ENCODE results near the gene HCAR3. TPM values are rescaled to one million over a fixed set of nuclear protein-coding genes. Genes with fewer than 3 reads are reported as not detected.

The HCAR3 gene
- total and polyA plus RNA-seq, 2 of the 8 experiments (the other 6 are each of a cell fraction or from before 2014, with no cell fraction given) = not detected

- Histone ChIP-seq H3K27ac (ENCODE audit: low read depth, low read length) (peak overlapping the region; percentile 83), H4K8ac (ENCODE audit: extremely low read depth, insufficient read depth, low read length) (peak overlapping the region; percentile 7; the same call in 1 of the 2 replicates), H3K79me1 (ENCODE audit: low read depth, low read length) (peaks cover 2% of the 10 kb centered on the region; the same call in 1 of the 2 replicates), H2AK5ac (ENCODE audit: low read depth, low read length) (peak overlapping the region; percentile 99), H3K79me2 (ENCODE audit: control insufficient read depth in 1 of 2, insufficient read depth in 2 of 2, low read length in 2 of 2) (peaks cover 0 to 47% of the 10 kb centered on the region in 2 experiments; a peak in 3 of 4 replicates), H2BK5ac (ENCODE audit: low read depth, low read length) (peak overlapping the region; percentile 93), H3K4me1 (replicated peaks in 1 of 4; ENCODE audit: control insufficient read depth in 3 of 4, insufficient read depth in 4 of 4, low read length in 3 of 4) (peaks cover 2 to 9% (median 6%) of the 10 kb centered on the region in 4 experiments; a peak in 5 of 7 replicates), H3K9me3 (ENCODE audit: insufficient read depth in 2 of 2, low read depth in 1 of 2, low read length in 1 of 2) (no peaks in the 10 kb centered on the region), H3K4me3 (ENCODE audit: extremely low read depth in 1 of 4, insufficient read depth in 2 of 4, low read depth in 3 of 4, low read length in 4 of 4) (peak overlapping the region; percentile 79 to 98 (median 88)), H2BK15ac (ENCODE audit: low read length) (no peak overlapping the region), H3K36me3 (ENCODE audit: control insufficient read depth in 2 of 4, insufficient read depth in 4 of 4, low read length in 3 of 4) (peaks cover 16 to 38% (median 33%) of the 10 kb centered on the region in 4 experiments), H3K14ac (ENCODE audit: insufficient read length) (no peak overlapping the region), H3K23ac (ENCODE audit: insufficient read length) (no peak overlapping the region), H4K20me1 (replicated peaks in 1 of 2; ENCODE audit: control insufficient read depth in 1 of 2, insufficient read depth in 2 of 2, low read length in 2 of 2) (peaks cover 2 to 3% of the 10 kb centered on the region in 2 experiments), H3K18ac (ENCODE audit: extremely low read depth, low read length) (no peak overlapping the region), H2BK20ac (ENCODE audit: low read length) (no peak overlapping the region), H3K4me2 (ENCODE audit: insufficient read depth in 1 of 2, low read depth in 2 of 2, low read length in 2 of 2) (peak overlapping the region; percentile 84 to 96), H3K27me3 (replicated peaks in 1 of 4; ENCODE audit: control insufficient read depth in 3 of 4, extremely low read depth in 1 of 4, insufficient read depth in 3 of 4, low read length in 3 of 4) (no peaks in the 10 kb centered on the region), H3K56ac (replicated peaks; ENCODE audit: insufficient read length, low read depth, low read length) (no peak overlapping the region), H4K91ac (replicated peaks; ENCODE audit: insufficient read length, low read length) (peak overlapping the region; percentile 20), H2BK120ac (replicated peaks; ENCODE audit: low read depth, low read length) (no peak overlapping the region), H2BK12ac (ENCODE audit: low read depth, low read length) (no peak overlapping the region), H3K4ac (replicated peaks; ENCODE audit: insufficient read length, low read depth, low read length) (peak overlapping the region; percentile 36), H3K9ac (replicated peaks in 1 of 4; ENCODE audit: extremely low read depth in 1 of 4, low read depth in 3 of 4, low read length in 3 of 4) (peak overlapping the region; percentile 95 to 99 (median 98)), H2AFZ (ENCODE audit: low read length) (no peak overlapping the region), H3K23me2 (ENCODE audit: low read depth, low read length) (0 out of 2 replicates have a peak, but pooled peaks cover 7% of the 10 kb centered on the region), H4K5ac (ENCODE audit: insufficient read length, low read depth, low read length) (no peak overlapping the region)
- ChIA-PET POLR2A (ENCODE audit: partially characterized antibody) (interaction anchor here (0.8 to 2.7 kb wide), 13 partner anchors 11 to 274 kb away, joined by 3 to 16 read pairs (median 4); partner anchors contain the start of genes KNTC1 and RSRC2), CTCF (ENCODE audit: partially characterized antibody) (interaction anchor here (1.2 to 3.0 kb wide), 5 partner anchors 9 to 122 kb away, joined by 4 to 19 read pairs (median 6); no protein-coding TSS in a partner anchor)
- TF ChIP-seq BACH1 (IDR thresholded peaks at IDR 0.05; ENCODE audit: low read length) (no peak), ASH2L (IDR thresholded peaks at IDR 0.05; ENCODE audit: low read length) (peak; percentile 12)
- FAIRE-seq (no peak), DNase-seq (ENCODE audit: low read depth in 1 of 2, low spot score in 2 of 2) (no peak)
- 11% methylated on average over 5 of the region's 5 CpGs; no CpG with 5 or more reads in 1 of the 2 experiments for WGBS, 2 experiments (ENCODE audit: extremely low coverage in 1 of 2, insufficient coverage in 1 of 2, insufficient read length in 1 of 2, insufficient replicate concordance in 2 of 2, low coverage in 1 of 2, low lambda C conversion rate in 2 of 2, missing lambda C conversion rate in 1 of 2)
Measured at GRCh38 chr12:122753319-122753650, 36.7 kb upstream of the HCAR3 start.

Data from H1 (cell line).